T-helper 1 cell treated with Interleukin-12 subunit alpha and Interleukin-12 subunit beta and Interleukin-4 antibody, amounts not matched to agents 30 μg/mL and 1 μg/mL, for 36 hours (primary cell): Measurements from ENCODE around the gene PFN1.

ENCODE experiments used
- H3K27ac Mint-ChIP-seq: one replicate; pipeline ENCODE4 v1.8.0; 2021; ENCODE audit warnings: mild to moderate bottlenecking, mixed read lengths
- H3K27me3 Mint-ChIP-seq: one replicate; pipeline ENCODE4 v1.8.0; 2021; ENCODE audit warnings: low read depth, mixed read lengths
- H3K36me3 Mint-ChIP-seq: one replicate; pipeline ENCODE4 v1.8.0; 2021; ENCODE audit warnings: low read depth, mixed read lengths
- H3K4me1 Mint-ChIP-seq: one replicate; pipeline ENCODE4 v1.8.0; 2021; ENCODE audit warnings: low read depth, mixed read lengths
- H3K4me3 Mint-ChIP-seq: one replicate; pipeline ENCODE4 v1.8.0; 2021; ENCODE audit warnings: mild to moderate bottlenecking, moderate library complexity, mixed read lengths
- H3K9me3 Mint-ChIP-seq: one replicate; pipeline ENCODE4 v1.8.0; 2021; ENCODE audit warnings: mixed read lengths

Gene PFN1

GRCh38 chr17:4972322-4972721 is 24.0 kb upstream of the PFN1 start:
- H3K9me3 Mint-ChIP-seq: no peaks in the 10 kb centered on the region
- no peak overlapping the region for H3K27ac Mint-ChIP-seq

GRCh38 chr17:4971826-4972225 is 23.5 kb upstream of the PFN1 start:
- Mint-ChIP-seq H3K4me3 (no peak overlapping the region), H3K27ac (no peak overlapping the region), H3K9me3 (no peaks in the 10 kb centered on the region), H3K4me1 (peaks cover 25% of the 10 kb centered on the region), H3K27me3 (no peaks in the 10 kb centered on the region), H3K36me3 (peaks cover 57% of the 10 kb centered on the region)

More at GRCh38 chr17:4972322-4972721, 24.0 kb upstream of the PFN1 start:
- H3K4me3 Mint-ChIP-seq: no peak overlapping the region
- peaks cover 60% of the 10 kb centered on the region for H3K36me3 Mint-ChIP-seq
- no peaks in the 10 kb centered on the region for H3K27me3 Mint-ChIP-seq
- H3K4me1 Mint-ChIP-seq: peaks cover 25% of the 10 kb centered on the region

- H3K4me1 Mint-ChIP-seq: peaks cover 34% of the 10 kb centered on the region
- H3K9me3 Mint-ChIP-seq: no peaks in the 10 kb centered on the region
- no peak overlapping the region for H3K27ac Mint-ChIP-seq
- H3K27me3 Mint-ChIP-seq: no peaks in the 10 kb centered on the region
- peaks cover 59% of the 10 kb centered on the region for H3K36me3 Mint-ChIP-seq
- peak overlapping the region; percentile 17 for H3K4me3 Mint-ChIP-seq
Measured at GRCh38 chr17:4970273-4970672, 21.9 kb upstream of the PFN1 start.

GRCh38 chr17:4969551-4970173 is 21.3 kb upstream of the PFN1 start:
- Mint-ChIP-seq H3K27ac (no peak overlapping the region), H3K4me3 (no peak overlapping the region), H3K9me3 (no peaks in the 10 kb centered on the region), H3K27me3 (no peaks in the 10 kb centered on the region), H3K4me1 (peaks cover 32% of the 10 kb centered on the region), H3K36me3 (peaks cover 54% of the 10 kb centered on the region)

- Mint-ChIP-seq H3K9me3 (no peaks in the 10 kb centered on the region), H3K36me3 (peaks cover 50% of the 10 kb centered on the region), H3K4me1 (peaks cover 32% of the 10 kb centered on the region), H3K27me3 (no peaks in the 10 kb centered on the region), H3K27ac (no peak overlapping the region), H3K4me3 (no peak overlapping the region)
Measured at GRCh38 chr17:4969047-4969550, 20.8 kb upstream of the PFN1 start.

- Mint-ChIP-seq H3K4me1 (peaks cover 29% of the 10 kb centered on the region), H3K9me3 (no peaks in the 10 kb centered on the region), H3K27me3 (no peaks in the 10 kb centered on the region), H3K4me3 (no peak overlapping the region), H3K36me3 (peaks cover 47% of the 10 kb centered on the region), H3K27ac (no peak overlapping the region)
Measured at GRCh38 chr17:4968486-4969046, 20.2 kb upstream of the PFN1 start.

GRCh38 chr17:4967539-4968485 is 19.5 kb upstream of the PFN1 start, which contains the start of gene SPAG7:
TSS of gene SPAG7 (minus strand) at chr17:4967817. CDS start at chr17:4967804, 13 bp downstream.
- Mint-ChIP-seq H3K4me1 (peaks cover 29% of the 10 kb centered on the region), H3K27ac (no peak within 1 kb of the TSS), H3K9me3 (no peaks in the 10 kb centered on the region), H3K36me3 (peaks cover 42% of the 10 kb centered on the region), H3K27me3 (no peaks in the 10 kb centered on the region), H3K4me3 (no peak within 1 kb of the TSS)

GRCh38 chr17:4966844-4967538 is 18.7 kb upstream of the PFN1 start:
- H3K9me3 Mint-ChIP-seq: no peaks in the 10 kb centered on the region
- H3K36me3 Mint-ChIP-seq: peaks cover 35% of the 10 kb centered on the region
- no peak overlapping the region for H3K4me3 Mint-ChIP-seq
- no peaks in the 10 kb centered on the region for H3K27me3 Mint-ChIP-seq
- H3K4me1 Mint-ChIP-seq: peaks cover 29% of the 10 kb centered on the region
- H3K27ac Mint-ChIP-seq: no peak overlapping the region

GRCh38 chr17:4965311-4965986 is 17.1 kb upstream of the PFN1 start:
- Mint-ChIP-seq H3K27ac (no peak overlapping the region), H3K4me1 (peaks cover 23% of the 10 kb centered on the region), H3K4me3 (peak overlapping the region; percentile 16)

GRCh38 chr17:4960279-4960922 is 12.1 kb upstream of the PFN1 start:
- peaks cover 10% of the 10 kb centered on the region for H3K4me1 Mint-ChIP-seq
- no peaks in the 10 kb centered on the region for H3K9me3 Mint-ChIP-seq
- peaks cover 12% of the 10 kb centered on the region for H3K36me3 Mint-ChIP-seq

More at GRCh38 chr17:4965311-4965986, 17.1 kb upstream of the PFN1 start:
- H3K9me3 Mint-ChIP-seq: no peaks in the 10 kb centered on the region
- peaks cover 28% of the 10 kb centered on the region for H3K36me3 Mint-ChIP-seq
- H3K27me3 Mint-ChIP-seq: no peaks in the 10 kb centered on the region

GRCh38 chr17:4959261-4959965 is 11.1 kb upstream of the PFN1 start:
- no peaks in the 10 kb centered on the region for H3K9me3 Mint-ChIP-seq
- no peak overlapping the region for H3K4me3 Mint-ChIP-seq
- peaks cover 9% of the 10 kb centered on the region for H3K36me3 Mint-ChIP-seq
- no peaks in the 10 kb centered on the region for H3K27me3 Mint-ChIP-seq
- peaks cover 7% of the 10 kb centered on the region for H3K4me1 Mint-ChIP-seq
- no peak overlapping the region for H3K27ac Mint-ChIP-seq

More at GRCh38 chr17:4960279-4960922, 12.1 kb upstream of the PFN1 start:
- Mint-ChIP-seq H3K27me3 (no peaks in the 10 kb centered on the region), H3K27ac (no peak overlapping the region), H3K4me3 (no peak overlapping the region)

GRCh38 chr17:4958102-4958501 is 9.8 kb upstream of the PFN1 start:
- Mint-ChIP-seq H3K27me3 (no peaks in the 10 kb centered on the region), H3K27ac (no peak overlapping the region), H3K36me3 (peaks cover 11% of the 10 kb centered on the region), H3K9me3 (no peaks in the 10 kb centered on the region), H3K4me1 (peaks cover 7% of the 10 kb centered on the region), H3K4me3 (no peak overlapping the region)
